ENCODE results near the gene BCKDK. TPM values are rescaled to one million over a fixed set of nuclear protein-coding genes. Genes with fewer than 3 reads are reported as not detected.

BCKDK gene
- total RNA-seq, 4 donors from 2014 or later: 26.6 to 45.2 (median 33.2) TPM

DNA sequence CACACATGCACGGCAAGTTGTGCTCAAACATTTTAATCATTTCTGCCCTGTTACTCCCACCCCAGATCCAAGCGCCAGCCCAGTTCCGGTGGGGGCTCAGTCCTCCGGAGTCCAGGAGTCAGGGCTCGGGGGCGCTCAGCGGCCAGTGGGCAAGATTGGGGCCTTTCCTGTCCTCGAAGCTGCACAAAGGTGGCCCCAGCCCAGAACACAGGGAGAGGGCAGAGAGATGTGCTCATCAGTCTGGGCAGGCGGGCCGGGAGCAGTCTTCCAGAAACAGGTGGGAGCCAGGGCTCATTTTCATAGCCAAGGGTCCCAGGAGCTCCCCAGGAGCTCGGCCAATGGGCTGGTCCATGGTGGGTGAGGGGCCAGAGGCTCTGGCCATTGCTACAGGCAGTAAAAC, 23.2 kb downstream of the BCKDK start:
- TF ChIP-seq, protein P1, sequence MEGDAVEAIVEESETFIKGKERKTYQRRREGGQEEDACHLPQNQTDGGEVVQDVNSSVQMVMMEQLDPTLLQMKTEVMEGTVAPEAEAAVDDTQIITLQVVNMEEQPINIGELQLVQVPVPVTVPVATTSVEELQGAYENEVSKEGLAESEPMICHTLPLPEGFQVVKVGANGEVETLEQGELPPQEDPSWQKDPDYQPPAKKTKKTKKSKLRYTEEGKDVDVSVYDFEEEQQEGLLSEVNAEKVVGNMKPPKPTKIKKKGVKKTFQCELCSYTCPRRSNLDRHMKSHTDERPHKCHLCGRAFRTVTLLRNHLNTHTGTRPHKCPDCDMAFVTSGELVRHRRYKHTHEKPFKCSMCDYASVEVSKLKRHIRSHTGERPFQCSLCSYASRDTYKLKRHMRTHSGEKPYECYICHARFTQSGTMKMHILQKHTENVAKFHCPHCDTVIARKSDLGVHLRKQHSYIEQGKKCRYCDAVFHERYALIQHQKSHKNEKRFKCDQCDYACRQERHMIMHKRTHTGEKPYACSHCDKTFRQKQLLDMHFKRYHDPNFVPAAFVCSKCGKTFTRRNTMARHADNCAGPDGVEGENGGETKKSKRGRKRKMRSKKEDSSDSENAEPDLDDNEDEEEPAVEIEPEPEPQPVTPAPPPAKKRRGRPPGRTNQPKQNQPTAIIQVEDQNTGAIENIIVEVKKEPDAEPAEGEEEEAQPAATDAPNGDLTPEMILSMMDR (IDR thresholded peaks at IDR 0.05; ENCODE audit: low read depth): no peak

DNA sequence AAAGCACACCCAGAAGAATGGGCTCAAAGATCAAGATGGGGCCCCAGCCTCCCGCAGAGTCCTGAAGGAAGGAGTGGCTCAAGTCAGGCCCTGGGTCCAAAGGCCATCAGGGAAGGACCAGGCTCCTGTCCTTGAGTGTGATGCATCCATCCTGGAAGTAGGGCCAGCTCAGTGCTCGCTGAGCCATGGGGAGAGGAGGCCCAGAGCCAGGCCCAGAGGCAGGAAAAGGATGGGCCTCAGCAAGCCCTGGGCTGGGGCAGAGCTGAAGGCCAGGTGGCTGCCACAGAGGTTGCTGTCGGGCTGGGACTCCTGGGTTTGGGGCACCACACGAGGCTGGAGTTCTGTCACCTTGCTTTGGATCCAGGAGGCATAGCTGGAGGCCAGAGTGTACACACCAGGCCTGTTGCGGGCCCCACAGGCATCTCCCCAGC, 23.7 kb downstream of the BCKDK start:
- TF ChIP-seq, protein P1 (IDR thresholded peaks at IDR 0.05; ENCODE audit: low read depth): no peak

DNA sequence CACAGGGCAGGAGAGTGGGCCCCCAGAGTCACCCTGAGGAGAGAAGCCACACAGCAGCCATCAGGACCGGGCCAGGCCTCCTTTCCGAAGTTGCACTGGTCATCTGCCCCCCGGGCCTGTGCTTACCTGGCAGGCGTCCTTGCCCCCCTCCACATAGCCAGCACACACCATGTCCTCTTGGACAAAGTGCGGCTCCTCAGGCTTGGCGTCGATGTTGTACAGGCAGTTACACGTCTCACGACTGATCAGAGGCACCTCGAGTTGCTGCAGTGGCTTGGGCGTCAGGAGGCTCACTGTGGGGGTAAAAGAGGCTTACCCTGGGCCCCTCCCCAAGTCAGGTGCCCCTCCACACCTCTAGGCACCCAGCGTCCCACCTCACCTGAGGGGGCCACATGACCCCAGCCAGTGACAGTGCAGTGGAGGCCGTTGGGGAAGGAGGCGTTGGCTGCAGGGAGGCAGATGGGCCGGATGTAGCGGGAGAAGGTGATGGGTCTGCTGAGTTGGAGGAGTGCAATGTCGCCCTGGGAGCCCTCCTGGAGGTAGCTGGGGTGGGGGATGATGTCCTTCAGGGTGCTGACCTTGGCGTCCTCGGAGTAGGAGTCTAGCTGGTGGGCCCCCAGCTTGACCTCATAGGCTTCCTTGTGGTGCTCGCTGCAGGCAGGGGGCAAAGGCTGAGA, 24.3 kb downstream of the BCKDK start:
- TF ChIP-seq, protein P1 (IDR thresholded peaks at IDR 0.05; ENCODE audit: low read depth): no peak

DNA sequence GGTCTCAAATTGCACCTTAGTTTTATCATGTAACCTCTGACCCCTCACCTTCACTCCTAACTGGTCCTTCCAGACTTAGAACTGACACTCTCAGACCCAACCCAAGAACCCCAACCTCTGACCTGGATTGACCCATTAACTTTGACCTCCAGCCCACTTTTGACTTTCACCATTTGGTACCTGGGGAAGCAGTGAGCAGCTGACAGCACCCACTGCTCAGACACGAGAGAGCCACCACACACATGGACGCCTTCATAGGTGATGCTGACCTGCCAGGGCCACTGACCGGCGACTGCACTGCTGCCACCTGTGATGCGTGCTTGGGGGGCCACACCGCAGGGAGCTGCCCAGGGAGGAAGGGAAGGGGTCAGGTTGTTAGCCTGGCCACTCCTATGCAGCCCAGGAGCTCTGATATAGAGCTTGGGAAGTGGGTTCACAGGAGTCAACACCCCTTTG, 24.9 kb downstream of the BCKDK start:
- TF ChIP-seq, protein P1 (IDR thresholded peaks at IDR 0.05; ENCODE audit: low read depth): no peak

DNA sequence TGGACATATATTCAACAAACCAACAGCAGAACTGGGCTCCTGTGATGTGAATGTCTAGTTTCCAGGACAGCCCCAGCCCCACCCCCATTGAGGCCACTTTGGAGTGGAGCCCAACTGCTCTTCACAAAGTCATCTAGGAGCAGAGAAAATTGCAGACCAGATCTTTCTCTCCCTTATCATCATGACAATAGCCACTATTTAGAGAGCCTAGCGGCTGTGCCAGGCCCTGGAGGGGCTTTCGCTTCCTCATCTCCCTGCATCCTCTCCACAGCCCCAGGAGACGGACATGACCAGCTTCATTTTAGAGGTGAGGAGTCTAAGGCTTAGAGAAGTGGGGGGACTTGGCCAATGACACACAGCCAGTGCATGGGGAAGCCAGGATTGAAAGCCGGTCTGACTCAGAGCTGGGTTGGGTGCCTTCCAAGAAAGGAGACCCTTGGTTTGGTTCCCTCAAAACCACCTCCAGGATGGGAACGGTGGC, 25.9 kb downstream of the BCKDK start:
- TF ChIP-seq, protein P1 (IDR thresholded peaks at IDR 0.05; ENCODE audit: low read depth): no peak

DNA sequence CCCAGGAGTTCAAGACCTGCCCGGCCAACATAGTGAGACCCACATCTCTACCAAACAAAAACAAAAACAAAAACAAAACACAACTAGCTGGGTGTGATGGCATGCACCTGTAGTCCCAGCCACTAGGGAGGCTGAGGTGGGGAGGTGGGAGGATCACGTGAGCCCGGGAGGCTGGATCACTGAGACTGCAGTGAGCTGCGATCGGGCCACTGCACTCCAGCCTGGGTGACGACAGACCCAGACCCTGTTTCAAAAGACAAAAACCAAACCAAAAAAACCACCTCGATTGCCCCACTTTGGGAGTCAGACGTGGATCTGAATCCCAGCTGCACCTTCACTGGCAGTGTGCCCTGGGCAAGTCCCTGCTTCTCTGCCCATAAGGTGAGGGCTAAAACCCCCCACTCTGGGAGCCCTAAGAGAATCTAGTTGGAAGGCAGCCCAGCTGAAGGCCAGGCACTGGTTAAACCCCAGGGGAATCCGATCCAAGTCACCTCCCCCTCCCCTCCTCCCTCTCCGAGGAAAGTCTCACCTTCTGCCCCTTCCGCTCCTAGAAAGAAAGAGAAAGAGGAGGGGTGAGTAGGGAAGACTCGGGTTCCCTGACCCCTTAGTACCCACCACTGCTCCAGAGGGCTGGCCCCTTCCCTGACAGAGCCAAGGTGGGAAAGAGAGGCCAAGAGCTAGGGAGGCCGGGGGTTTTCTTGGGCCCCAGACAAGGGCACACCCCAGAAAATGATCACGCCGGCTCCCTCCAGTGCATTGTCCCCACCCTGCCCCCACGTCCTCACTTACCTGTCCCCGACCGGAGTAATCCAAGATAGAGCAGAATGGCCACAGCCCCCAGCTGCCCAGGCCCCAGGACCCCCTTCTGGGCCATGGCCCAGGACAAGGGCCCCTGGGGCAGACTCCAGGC, 26.7 kb downstream of the BCKDK start:
- TF ChIP-seq, protein P1 (IDR thresholded peaks at IDR 0.05; ENCODE audit: low read depth): no peak
